Measurements from ENCODE around the gene CFAP92. TPM values are rescaled to one million over a fixed set of nuclear protein-coding genes. Genes with fewer than 3 reads are reported as not detected.
A peak's percentile ranks its signal among the peaks of the same experiment; 100 is the strongest.

Gene CFAP92
- total RNA-seq, 1 donor from 2014 or later, result 0.52 TPM

GRCh38 chr3:129003578-129004112 lies 9.8 kb upstream of the CFAP92 start:
- FAIRE-seq (no peak), DNase-seq (ENCODE audit: low read depth) (no peak)
- Histone ChIP-seq H2AFZ (ENCODE audit: low read depth, low read length) (no peak overlapping the region), H3K79me2 (ENCODE audit: insufficient read depth, low read length) (no peaks in the 10 kb centered on the region), H3K27ac (ENCODE audit: low read depth, low read length) (no peak overlapping the region), H3K9ac (ENCODE audit: low read length) (no peak overlapping the region), H3K4me3 (ENCODE audit: insufficient read depth, low read depth, low read length) (no peak overlapping the region), H3K9me3 (ENCODE audit: insufficient read depth, low read depth, low read length) (no peaks in the 10 kb centered on the region), H3K27me3 (ENCODE audit: insufficient read depth, low read length) (peaks cover 68% of the 10 kb centered on the region), H3K4me1 (ENCODE audit: insufficient read depth, low read length) (peaks cover 2% of the 10 kb centered on the region), H4K20me1 (ENCODE audit: insufficient read depth, low read length) (peaks cover 7% of the 10 kb centered on the region), H3K36me3 (ENCODE audit: insufficient read depth, low read length) (no peaks in the 10 kb centered on the region), H3K4me2 (ENCODE audit: low read length) (no peak overlapping the region)
- Mint-ChIP-seq H3K9me3 (ENCODE audit: unreplicated experiment) (no peaks in the 10 kb centered on the region), H3K27me3 (ENCODE audit: low read depth, unreplicated experiment) (peaks cover 69% of the 10 kb centered on the region), H3K4me3 (ENCODE audit: unreplicated experiment) (no peak overlapping the region), H3K27ac (ENCODE audit: unreplicated experiment) (no peak overlapping the region), H3K36me3 (ENCODE audit: low read depth, unreplicated experiment) (no peaks in the 10 kb centered on the region), H3K4me1 (ENCODE audit: low read depth, unreplicated experiment) (peaks cover 4% of the 10 kb centered on the region)
- TF ChIP-seq EZH2 (IDR thresholded peaks at IDR 0.05; ENCODE audit: insufficient read depth, low read length), result peak; percentile 68
- TF ChIP-seq CTCF (IDR thresholded peaks at IDR 0.05; ENCODE audit: insufficient read depth, low read depth, low read length), result no peak

GRCh38 chr3:129002573-129003569 lies 9.0 kb upstream of the CFAP92 start:
- H3K27me3 Mint-ChIP-seq (ENCODE audit: low read depth, unreplicated experiment), result peaks cover 64% of the 10 kb centered on the region
- no peaks in the 10 kb centered on the region for H3K36me3 ChIP-seq (ENCODE audit: insufficient read depth, low read length)
- peaks cover 10% of the 10 kb centered on the region for H3K4me1 Mint-ChIP-seq (ENCODE audit: low read depth, unreplicated experiment)
- no peaks in the 10 kb centered on the region for H3K9me3 ChIP-seq (ENCODE audit: insufficient read depth, low read depth, low read length)
- H3K4me3 Mint-ChIP-seq (ENCODE audit: unreplicated experiment), result peak overlapping the region; percentile 35
- no peak overlapping the region for H3K9ac ChIP-seq (ENCODE audit: low read length)
- no peak overlapping the region for H3K4me3 ChIP-seq (ENCODE audit: insufficient read depth, low read depth, low read length)
- peaks cover 2% of the 10 kb centered on the region for H3K4me1 ChIP-seq (ENCODE audit: insufficient read depth, low read length)
- H2AFZ ChIP-seq (ENCODE audit: low read depth, low read length), result no peak overlapping the region
- no peaks in the 10 kb centered on the region for H3K9me3 Mint-ChIP-seq (ENCODE audit: unreplicated experiment)
- H3K36me3 Mint-ChIP-seq (ENCODE audit: low read depth, unreplicated experiment), result no peaks in the 10 kb centered on the region
- H3K4me2 ChIP-seq (ENCODE audit: low read length), result no peak overlapping the region
- no peak overlapping the region for H3K27ac ChIP-seq (ENCODE audit: low read depth, low read length)
- TF ChIP-seq EZH2 (IDR thresholded peaks at IDR 0.05; ENCODE audit: insufficient read depth, low read length), result no peak
- no peak for TF ChIP-seq CTCF (IDR thresholded peaks at IDR 0.05; ENCODE audit: insufficient read depth, low read depth, low read length)
- DNase-seq (ENCODE audit: low read depth), result no peak
- FAIRE-seq, result no peak
- H4K20me1 ChIP-seq (ENCODE audit: insufficient read depth, low read length), result peaks cover 7% of the 10 kb centered on the region
- no peak overlapping the region for H3K27ac Mint-ChIP-seq (ENCODE audit: unreplicated experiment)
- H3K27me3 ChIP-seq (ENCODE audit: insufficient read depth, low read length), result peaks cover 70% of the 10 kb centered on the region
- H3K79me2 ChIP-seq (ENCODE audit: insufficient read depth, low read length), result no peaks in the 10 kb centered on the region
